Lower leg skin (tissue), 3 donors: Measurements from ENCODE around the gene HPS5.
"Not testable (repeated sequence)": the region's sequence is repeated elsewhere in the genome, so short reads cannot be mapped to it uniquely, and the experiment has no call there.

ENCODE experiments used
- POLR2A ChIP-seq, 2 donors: fragments of 450-650 bp; IDR thresholded peaks; one replicate each; pipeline ENCODE4 v1.6.1; 2016 to 2017; ENCODE audit warnings: antibody characterized with exemption in 2 of 2, mild to moderate bottlenecking in 1 of 2, moderate library complexity in 1 of 2
- TF ChIP-seq, protein P1 (sequence below), 3 donors: fragments of 450-650 bp; IDR thresholded peaks; one replicate each; pipeline ENCODE4 v1.5.1; 2016; ENCODE audit warnings: antibody characterized with exemption in 3 of 3, mild to moderate bottlenecking in 3 of 3, moderate library complexity in 2 of 3

GRCh38 chr11:18262681-18263350 lies 59.1 kb downstream of the HPS5 start:
- TF ChIP-seq, protein P1, sequence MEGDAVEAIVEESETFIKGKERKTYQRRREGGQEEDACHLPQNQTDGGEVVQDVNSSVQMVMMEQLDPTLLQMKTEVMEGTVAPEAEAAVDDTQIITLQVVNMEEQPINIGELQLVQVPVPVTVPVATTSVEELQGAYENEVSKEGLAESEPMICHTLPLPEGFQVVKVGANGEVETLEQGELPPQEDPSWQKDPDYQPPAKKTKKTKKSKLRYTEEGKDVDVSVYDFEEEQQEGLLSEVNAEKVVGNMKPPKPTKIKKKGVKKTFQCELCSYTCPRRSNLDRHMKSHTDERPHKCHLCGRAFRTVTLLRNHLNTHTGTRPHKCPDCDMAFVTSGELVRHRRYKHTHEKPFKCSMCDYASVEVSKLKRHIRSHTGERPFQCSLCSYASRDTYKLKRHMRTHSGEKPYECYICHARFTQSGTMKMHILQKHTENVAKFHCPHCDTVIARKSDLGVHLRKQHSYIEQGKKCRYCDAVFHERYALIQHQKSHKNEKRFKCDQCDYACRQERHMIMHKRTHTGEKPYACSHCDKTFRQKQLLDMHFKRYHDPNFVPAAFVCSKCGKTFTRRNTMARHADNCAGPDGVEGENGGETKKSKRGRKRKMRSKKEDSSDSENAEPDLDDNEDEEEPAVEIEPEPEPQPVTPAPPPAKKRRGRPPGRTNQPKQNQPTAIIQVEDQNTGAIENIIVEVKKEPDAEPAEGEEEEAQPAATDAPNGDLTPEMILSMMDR (IDR thresholded peaks at IDR 0.05) = not testable (repeated sequence)
- not testable (repeated sequence) for TF ChIP-seq POLR2A (IDR thresholded peaks at IDR 0.05)
